GM19025 (cell line): ENCODE data around the gene PIKFYVE.

Experiments used
- ATAC-seq: cut with Tn5 transposase; IDR thresholded peaks from one replicate; pipeline ENCODE4 v1.9.1; 2021; ENCODE audit warnings: mild to moderate bottlenecking, low read depth, moderate library complexity; ENCODE audit not compliant: unreplicated experiment

PIKFYVE gene

DNA sequence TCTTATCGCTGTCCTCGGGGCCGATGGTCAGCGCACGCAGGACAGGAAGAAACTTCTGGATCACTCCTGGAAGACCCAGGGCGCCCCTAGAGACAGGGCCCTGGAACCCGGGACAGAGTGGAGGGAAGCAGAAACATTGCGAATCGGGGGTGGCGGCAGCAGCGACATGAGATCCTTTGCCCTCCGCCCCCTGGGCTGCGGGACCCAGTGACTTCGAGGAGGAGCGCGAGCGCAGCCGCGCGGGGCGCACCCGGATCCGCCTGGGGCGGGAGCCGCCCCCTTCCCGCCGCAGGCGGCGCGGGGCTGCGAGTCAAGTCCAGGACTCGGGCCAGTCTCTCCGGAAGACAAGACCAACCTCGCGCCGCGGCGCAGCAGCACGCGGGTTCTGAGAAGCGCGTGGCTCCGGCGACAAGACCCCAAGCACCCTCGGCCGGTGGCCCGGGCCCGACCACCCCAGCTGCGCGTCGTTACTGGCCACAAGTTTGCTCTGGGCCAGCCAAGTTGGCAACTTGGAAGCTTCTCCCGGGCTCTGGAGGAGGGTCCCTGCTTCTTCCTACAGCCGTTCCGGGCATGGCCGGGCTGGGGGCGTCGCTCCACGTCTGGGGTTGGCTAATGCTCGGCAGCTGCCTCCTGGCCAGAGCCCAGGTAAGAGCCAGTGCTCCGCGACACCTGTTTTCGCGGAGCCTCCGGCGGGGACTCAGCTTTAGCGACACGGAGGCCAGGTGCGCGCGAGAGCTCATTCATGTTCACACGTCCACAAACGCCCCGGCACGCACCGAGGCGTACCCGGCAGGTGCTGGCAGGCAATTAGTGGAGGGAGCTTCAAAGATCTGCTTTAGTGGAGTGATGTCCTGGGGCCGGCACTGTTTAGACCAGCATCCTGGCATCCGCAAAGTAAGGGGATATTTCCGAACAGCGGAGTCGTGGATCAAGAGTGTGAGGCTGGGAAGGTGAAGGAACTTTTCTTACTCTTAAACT, 140.7 kb downstream of the PIKFYVE start, which contains the start of gene PTH2R:
PTH2R (plus strand) TSS at position 319 of the 978 bp plus-strand sequence; CDS start at position 571, 252 bp downstream.
- ATAC-seq = no peak

DNA sequence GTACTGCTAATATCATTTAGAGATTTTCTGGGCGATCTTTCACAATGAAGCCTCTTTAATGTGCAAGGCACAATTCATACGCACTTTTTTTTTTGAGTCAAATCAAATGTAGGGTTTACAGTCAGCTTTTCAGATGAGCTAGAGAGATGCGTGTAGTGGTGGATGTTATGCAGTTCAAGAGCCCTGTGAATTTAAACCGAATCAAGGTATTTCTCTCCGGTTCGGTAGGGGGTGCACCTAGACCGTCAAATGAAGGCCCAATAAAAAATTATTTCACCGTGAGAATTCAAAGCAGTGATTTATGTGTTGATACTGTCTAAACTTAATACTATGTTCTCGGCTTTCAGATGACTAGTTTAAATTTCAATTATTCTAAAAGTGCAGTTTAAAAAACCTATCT, 141.6 kb downstream of the PIKFYVE start:
- ATAC-seq = no peak
